ENCODE results near the gene RND2. TPM values are rescaled to one million over a fixed set of nuclear protein-coding genes. Genes with fewer than 3 reads are reported as not detected.
A peak's percentile ranks its signal among the peaks of the same experiment; 100 is the strongest.

Gene RND2
- total and polyA plus RNA-seq, 2 donors (not counting 1 experiment from before 2014, with no cell fraction given), result 0.24 to 0.44 TPM

DNA sequence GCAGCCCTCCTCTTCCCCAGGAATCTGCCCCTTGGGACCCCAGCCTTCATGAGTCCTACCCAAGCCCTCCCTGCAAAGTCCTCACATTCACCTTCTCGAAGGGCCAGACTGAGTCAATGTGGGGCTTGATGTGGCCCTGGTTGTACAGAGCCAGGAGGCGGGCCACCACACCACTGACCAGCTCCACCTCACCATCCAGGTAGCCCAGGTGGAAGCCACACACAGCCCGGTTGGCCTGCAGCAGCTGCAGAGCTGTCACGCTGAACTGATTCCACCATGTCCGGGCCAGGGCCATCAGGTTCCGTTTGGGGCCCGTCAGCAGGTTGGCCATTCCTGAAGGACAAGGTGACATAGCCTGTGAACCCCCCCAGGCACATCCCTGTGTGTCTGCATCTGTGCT lies 8.8 kb upstream of the RND2 start:
- Histone ChIP-seq H3K36me3 (replicated peaks in 1 of 2; ENCODE audit: control extremely low read depth in 1 of 2, control insufficient read depth in 1 of 2, extremely low read depth in 1 of 2, insufficient read depth in 2 of 2, low read length in 1 of 2) (peaks cover 0 to 22% of the 10 kb centered on the region in 2 experiments), H3K4me1 (ENCODE audit: control insufficient read depth in 2 of 2, insufficient read depth in 2 of 2, low read length in 2 of 2) (peaks cover 4 to 5% of the 10 kb centered on the region in 2 donors), H3K4me2 (replicated peaks; ENCODE audit: low read depth, low read length, poor library complexity, severe bottlenecking) (no peak overlapping the region), H3K9ac (ENCODE audit: low read length) (no peak overlapping the region), H3K79me2 (ENCODE audit: control insufficient read depth, insufficient read depth, low read length) (no peaks in the 10 kb centered on the region), H3K4me3 (ENCODE audit: control extremely low read depth in 1 of 5, extremely low read depth in 1 of 5, insufficient read depth in 1 of 5, low read depth in 2 of 5, low read length in 4 of 5) (no peak overlapping the region), H4K20me1 (ENCODE audit: control insufficient read depth, insufficient read depth, low read length, poor library complexity, severe bottlenecking) (no peaks in the 10 kb centered on the region), H3K27ac (ENCODE audit: low read length in 2 of 2) (no peak overlapping the region), H3K27me3 (replicated peaks in 1 of 4; ENCODE audit: control extremely low read depth in 1 of 4, control insufficient read depth in 3 of 4, insufficient read depth in 4 of 4, low read length in 3 of 4) (no peaks in the 10 kb centered on the region), H2AFZ (ENCODE audit: insufficient read depth, low read depth, low read length, poor library complexity, severe bottlenecking) (no peak overlapping the region), H3K9me3 (ENCODE audit: control extremely low read depth in 1 of 3, control insufficient read depth in 2 of 3, insufficient read depth in 1 of 3, low read length in 2 of 3) (no peaks in the 10 kb centered on the region)
- ChIA-PET CTCF (no interaction called here), POLR2A (no interaction called here)
- WGBS (ENCODE audit: insufficient coverage), result 89% methylated on average over 7 of the region's 7 CpGs
- H3K4me1 Mint-ChIP-seq, result peaks cover 17% of the 10 kb centered on the region
- H3K27ac Mint-ChIP-seq, result no peak overlapping the region
- H3K4me3 Mint-ChIP-seq, result no peak overlapping the region
- DNase-seq, result no peak
- ATAC-seq (ENCODE audit: low read depth), result no peak
- intact Hi-C loops (cut with micrococcal nuclease), result no loop called here
- TF ChIP-seq EZH2 (IDR thresholded peaks at IDR 0.05; ENCODE audit: borderline replicate concordance, insufficient read depth, low read depth, low read length, poor library complexity, severe bottlenecking), result no peak
- TF ChIP-seq, protein P1, sequence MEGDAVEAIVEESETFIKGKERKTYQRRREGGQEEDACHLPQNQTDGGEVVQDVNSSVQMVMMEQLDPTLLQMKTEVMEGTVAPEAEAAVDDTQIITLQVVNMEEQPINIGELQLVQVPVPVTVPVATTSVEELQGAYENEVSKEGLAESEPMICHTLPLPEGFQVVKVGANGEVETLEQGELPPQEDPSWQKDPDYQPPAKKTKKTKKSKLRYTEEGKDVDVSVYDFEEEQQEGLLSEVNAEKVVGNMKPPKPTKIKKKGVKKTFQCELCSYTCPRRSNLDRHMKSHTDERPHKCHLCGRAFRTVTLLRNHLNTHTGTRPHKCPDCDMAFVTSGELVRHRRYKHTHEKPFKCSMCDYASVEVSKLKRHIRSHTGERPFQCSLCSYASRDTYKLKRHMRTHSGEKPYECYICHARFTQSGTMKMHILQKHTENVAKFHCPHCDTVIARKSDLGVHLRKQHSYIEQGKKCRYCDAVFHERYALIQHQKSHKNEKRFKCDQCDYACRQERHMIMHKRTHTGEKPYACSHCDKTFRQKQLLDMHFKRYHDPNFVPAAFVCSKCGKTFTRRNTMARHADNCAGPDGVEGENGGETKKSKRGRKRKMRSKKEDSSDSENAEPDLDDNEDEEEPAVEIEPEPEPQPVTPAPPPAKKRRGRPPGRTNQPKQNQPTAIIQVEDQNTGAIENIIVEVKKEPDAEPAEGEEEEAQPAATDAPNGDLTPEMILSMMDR (IDR thresholded peaks at IDR 0.05), result no peak
- no peaks in the 10 kb centered on the region for H3K9me3 Mint-ChIP-seq (ENCODE audit: insufficient read depth)
- no peaks in the 10 kb centered on the region for H3K27me3 Mint-ChIP-seq

DNA sequence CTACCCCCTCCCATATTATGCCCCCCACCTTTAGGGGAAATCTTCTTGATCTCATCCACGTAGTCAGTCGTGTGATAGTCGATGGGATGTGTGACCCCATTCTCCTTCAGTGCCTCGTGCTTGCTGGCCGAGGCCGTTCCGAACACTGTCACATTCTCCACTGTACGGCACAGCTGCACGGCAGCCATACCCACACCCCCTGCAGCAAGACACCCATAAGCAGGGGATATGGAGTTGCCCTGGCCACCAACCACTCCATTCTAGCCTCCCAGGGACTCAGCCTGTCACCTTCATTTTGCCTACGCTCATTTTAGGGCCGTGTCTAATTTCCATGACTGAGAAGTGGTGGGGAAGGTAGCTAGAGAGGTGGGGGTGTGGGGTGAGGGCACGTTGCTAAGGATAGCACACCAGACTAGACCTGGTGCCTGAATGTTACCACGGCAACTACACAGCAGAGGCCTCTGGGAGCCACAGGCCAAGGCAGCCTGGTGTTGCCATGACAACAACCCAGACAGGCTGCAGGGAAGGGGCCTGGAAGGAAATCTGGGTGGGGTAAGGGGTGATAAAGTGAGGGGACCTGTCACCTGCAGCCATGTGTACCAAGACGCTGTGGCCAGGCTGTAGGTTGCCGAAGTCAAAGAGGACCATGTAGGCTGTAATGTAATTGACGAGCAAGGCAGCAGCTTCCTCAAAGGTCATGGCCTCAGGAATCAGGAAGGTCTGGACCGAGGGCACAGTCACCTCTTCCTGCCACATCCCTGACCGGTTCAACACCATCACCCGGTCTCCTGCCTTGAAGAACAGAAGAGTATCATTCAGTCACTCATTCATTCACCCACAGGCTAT lies 6.8 kb upstream of the RND2 start:
- Mint-ChIP-seq H3K4me3 (no peak overlapping the region), H3K27ac (peak overlapping the region; percentile 37), H3K4me1 (peaks cover 22% of the 10 kb centered on the region), H3K9me3 (ENCODE audit: insufficient read depth) (no peaks in the 10 kb centered on the region), H3K27me3 (no peaks in the 10 kb centered on the region)
- no peak for TF ChIP-seq EZH2 (IDR thresholded peaks at IDR 0.05; ENCODE audit: borderline replicate concordance, insufficient read depth, low read depth, low read length, poor library complexity, severe bottlenecking)
- TF ChIP-seq, protein P1 (IDR thresholded peaks at IDR 0.05), result no peak
- intact Hi-C loops (cut with micrococcal nuclease), result no loop called here
- Histone ChIP-seq H3K4me3 (ENCODE audit: control extremely low read depth in 1 of 5, extremely low read depth in 1 of 5, insufficient read depth in 1 of 5, low read depth in 2 of 5, low read length in 4 of 5) (no peak overlapping the region), H3K9ac (ENCODE audit: low read length) (no peak overlapping the region), H3K27ac (ENCODE audit: low read length in 2 of 2) (no peak overlapping the region), H4K20me1 (ENCODE audit: control insufficient read depth, insufficient read depth, low read length, poor library complexity, severe bottlenecking) (no peaks in the 10 kb centered on the region), H3K9me3 (ENCODE audit: control extremely low read depth in 1 of 3, control insufficient read depth in 2 of 3, insufficient read depth in 1 of 3, low read length in 2 of 3) (no peaks in the 10 kb centered on the region), H3K79me2 (ENCODE audit: control insufficient read depth, insufficient read depth, low read length) (no peaks in the 10 kb centered on the region), H2AFZ (ENCODE audit: insufficient read depth, low read depth, low read length, poor library complexity, severe bottlenecking) (no peak overlapping the region), H3K4me1 (ENCODE audit: control insufficient read depth in 2 of 2, insufficient read depth in 2 of 2, low read length in 2 of 2) (peaks cover 9 to 14% of the 10 kb centered on the region in 2 donors), H3K27me3 (replicated peaks in 1 of 4; ENCODE audit: control extremely low read depth in 1 of 4, control insufficient read depth in 3 of 4, insufficient read depth in 4 of 4, low read length in 3 of 4) (no peaks in the 10 kb centered on the region), H3K36me3 (replicated peaks in 1 of 2; ENCODE audit: control extremely low read depth in 1 of 2, control insufficient read depth in 1 of 2, extremely low read depth in 1 of 2, insufficient read depth in 2 of 2, low read length in 1 of 2) (peaks cover 0 to 9% of the 10 kb centered on the region in 2 experiments), H3K4me2 (replicated peaks; ENCODE audit: low read depth, low read length, poor library complexity, severe bottlenecking) (no peak overlapping the region)
- ChIA-PET POLR2A (interaction anchor here (0.6 kb wide), 1 partner anchor 192 kb away, joined by 5 read pairs; no protein-coding TSS in a partner anchor), CTCF (interaction anchor here (0.6 kb wide), 1 partner anchor 375 kb away, joined by 3 read pairs; no protein-coding TSS in a partner anchor)
- DNase-seq (peak; percentile 10), ATAC-seq (ENCODE audit: low read depth) (no peak)
- WGBS (ENCODE audit: insufficient coverage), result 82% methylated on average over 17 of the region's 19 CpGs

Data from B cell (primary cell).